OCI-LY3 (cell line): ENCODE data around the gene RNU1-2.

Experiments used
- EZH2phosphoT487 ChIP-seq: fragments of 200-600 bp; shearing (Covaris generic); IDR thresholded peaks from 2 replicates; pipeline ENCODE4 v1.6.1; 2018; ENCODE audit warnings: antibody characterized with exemption, mixed run types, low read depth
- TF ChIP-seq, protein P1 (sequence below): fragments of 200-600, 300-600 bp; sonication (generic); IDR thresholded peaks from 2 replicates; pipeline ENCODE4 v1.5.1; 2014; ENCODE audit warnings: antibody characterized with exemption, low read length, low read depth

GRCh38 chr1:16886860-16887605, 8.7 kb upstream of the RNU1-2 start:
- TF ChIP-seq, protein P1, sequence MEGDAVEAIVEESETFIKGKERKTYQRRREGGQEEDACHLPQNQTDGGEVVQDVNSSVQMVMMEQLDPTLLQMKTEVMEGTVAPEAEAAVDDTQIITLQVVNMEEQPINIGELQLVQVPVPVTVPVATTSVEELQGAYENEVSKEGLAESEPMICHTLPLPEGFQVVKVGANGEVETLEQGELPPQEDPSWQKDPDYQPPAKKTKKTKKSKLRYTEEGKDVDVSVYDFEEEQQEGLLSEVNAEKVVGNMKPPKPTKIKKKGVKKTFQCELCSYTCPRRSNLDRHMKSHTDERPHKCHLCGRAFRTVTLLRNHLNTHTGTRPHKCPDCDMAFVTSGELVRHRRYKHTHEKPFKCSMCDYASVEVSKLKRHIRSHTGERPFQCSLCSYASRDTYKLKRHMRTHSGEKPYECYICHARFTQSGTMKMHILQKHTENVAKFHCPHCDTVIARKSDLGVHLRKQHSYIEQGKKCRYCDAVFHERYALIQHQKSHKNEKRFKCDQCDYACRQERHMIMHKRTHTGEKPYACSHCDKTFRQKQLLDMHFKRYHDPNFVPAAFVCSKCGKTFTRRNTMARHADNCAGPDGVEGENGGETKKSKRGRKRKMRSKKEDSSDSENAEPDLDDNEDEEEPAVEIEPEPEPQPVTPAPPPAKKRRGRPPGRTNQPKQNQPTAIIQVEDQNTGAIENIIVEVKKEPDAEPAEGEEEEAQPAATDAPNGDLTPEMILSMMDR, result no peak
- no peak for TF ChIP-seq EZH2phosphoT487
